Right lobe of liver (tissue), 6 donors: ENCODE data around the gene CALML3. TPM values are rescaled to one million over a fixed set of nuclear protein-coding genes. Genes with fewer than 3 reads are reported as not detected.

Experiments used
- ATAC-seq, 4 donors: fragments of 200-7000 bp; cut with Tn5 transposase; one replicate each; pipeline ENCODE4 v1.9.1; 2020; ENCODE audit warnings: mild to moderate bottlenecking in 4 of 4, moderate library complexity in 4 of 4
- DNase-seq, 3 donors: peaks; one replicate each; pipeline ENCODE4 v3.0.0-alpha.2; 2020
- H3K27ac ChIP-seq, 3 donors: fragments of 200-600 bp; one replicate each; pipeline ENCODE4 v1.8.0; 2022
- H3K27me3 ChIP-seq, 2 donors: fragments of 200-600 bp; one replicate each; pipeline ENCODE4 v1.8.0; 2022
- H3K36me3 ChIP-seq, 4 donors: fragments of 200-600 bp; sonication (generic) in 1 of 4; one replicate each; pipeline versions ENCODE4 v1.5.1 to v1.8.0; 2017 to 2022; ENCODE audit warnings: control low read depth in 1 of 4
- H3K4me1 ChIP-seq, 4 donors: fragments of 200-600 bp; sonication (generic) in 1 of 4; one replicate each; pipeline versions ENCODE4 v1.5.1 to v1.8.0; 2017 to 2022; ENCODE audit warnings: control low read depth in 1 of 4
- H3K4me3 ChIP-seq, 3 donors: fragments of 200-600 bp; one replicate each; pipeline ENCODE4 v1.8.0; 2022
- H3K9me3 ChIP-seq, 4 donors: fragments of 200-600 bp; sonication (generic) in 1 of 4; one replicate each; pipeline versions ENCODE4 v1.5.1 to v1.8.0; 2017 to 2022; ENCODE audit warnings: control low read depth in 1 of 4
- POLR2A ChIP-seq: fragments of 450-650 bp; IDR thresholded peaks from one replicate; pipeline ENCODE4 v1.6.1; 2017; ENCODE audit warnings: antibody characterized with exemption, mild to moderate bottlenecking
- WGBS: methylation state at CpG from one replicate; pipeline ENCODE4 v1.1.6; 2018; ENCODE audit warnings: low coverage, low lambda C conversion rate; ENCODE audit not compliant: insufficient coverage; ENCODE audit errors: missing lambda C conversion rate; 5-methylcytosine and 5-hydroxymethylcytosine counted together
- intact Hi-C, 2 donors: fragments of 100-400 bp; cut with DNase I; formaldehyde crosslinking; loops; one replicate each; pipeline versions ENCODE4 v1.11.2 to v1.14.1; 2022
- total RNA-seq, 6 experiments: library from RNA; depleted of rRNA in 2 of 6; stranded (reverse); fragments of >200 nt in 2 of 6; fragmentation: NEBNext Ultra II Directional in 3 of 6; extraction: Animal tissue kit (Norgen Biotek cat#: 25700) in 3 of 6; gene quantifications; one replicate each; pipeline versions ENCODE4 v1.1.0 to v1.2.4, GENCODE V29; 2016 to 2023
- TF ChIP-seq, protein P1 (sequence below), 4 donors: fragments of 200-600 bp in 3 of 4; fragments of 450-650 bp in 1 of 4; IDR thresholded peaks; one replicate each; pipeline versions ENCODE4 v1.5.1 to v1.8.0; 2016 to 2022; ENCODE audit warnings: antibody characterized with exemption in 4 of 4, mild to moderate bottlenecking in 2 of 4
- donor health status: DM: no; HTN: yes; CAD: no.
- donor health status: DM: no; HTN: no; CAD: no.
- donor health status: DM: no; HTN: no; CAD: no.
- donor health status: DM: no; HTN: yes; CAD: no.
- donor health status: DM: no; HTN: yes; CAD: no.

The CALML3 gene
- total RNA-seq, 6 experiments from 2014 or later: 0.22 TPM; not detected in 5

DNA sequence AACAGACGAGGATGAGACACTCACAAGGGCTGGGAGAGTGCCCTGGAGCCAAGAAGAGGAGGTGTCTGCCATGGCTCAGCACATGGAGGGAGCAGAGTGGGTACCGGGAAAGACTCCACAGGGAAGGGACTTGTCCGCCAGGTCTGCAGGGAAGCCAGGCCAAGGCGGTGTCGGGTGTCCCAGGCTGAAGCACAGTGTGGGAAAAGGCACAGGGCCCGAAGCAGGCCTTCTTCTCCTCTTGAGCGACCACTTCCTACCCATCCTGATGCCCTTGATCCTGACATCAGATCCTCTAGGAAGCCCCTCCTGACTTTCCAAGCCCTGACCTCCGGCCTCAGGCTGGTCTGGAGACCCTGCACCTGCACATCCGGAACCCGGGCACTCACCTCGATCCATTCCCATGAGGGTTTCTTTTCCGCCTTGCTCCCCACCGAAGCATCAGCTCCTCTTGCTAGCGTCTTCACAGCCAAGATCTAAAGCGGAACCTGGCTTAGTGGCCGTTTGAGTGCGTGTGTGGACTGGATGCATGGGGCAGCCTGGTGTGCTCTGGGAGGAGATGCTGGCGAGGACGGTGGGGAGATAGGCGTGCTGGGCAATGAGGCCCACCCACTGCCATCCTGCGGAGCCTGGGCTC is 8.5 kb downstream of the CALML3 start:
- Histone ChIP-seq H3K27me3 (no peaks in the 10 kb centered on the region), H3K4me3 (no peak overlapping the region), H3K9me3 (no peaks in the 10 kb centered on the region), H3K4me1 (peaks cover 0 to 33% (median 8%) of the 10 kb centered on the region in 4 donors), H3K36me3 (no peaks in the 10 kb centered on the region), H3K27ac (no peak overlapping the region)
- intact Hi-C loops: loop anchor here in 1 of 2 donors (10.0 kb wide), 1 partner anchor 82 kb away; no protein-coding TSS in a partner anchor
- DNase-seq (no peak), ATAC-seq (no peak)
- 97% methylated on average over 17 of the region's 21 CpGs for WGBS
- TF ChIP-seq POLR2A: no peak
- TF ChIP-seq, protein P1, sequence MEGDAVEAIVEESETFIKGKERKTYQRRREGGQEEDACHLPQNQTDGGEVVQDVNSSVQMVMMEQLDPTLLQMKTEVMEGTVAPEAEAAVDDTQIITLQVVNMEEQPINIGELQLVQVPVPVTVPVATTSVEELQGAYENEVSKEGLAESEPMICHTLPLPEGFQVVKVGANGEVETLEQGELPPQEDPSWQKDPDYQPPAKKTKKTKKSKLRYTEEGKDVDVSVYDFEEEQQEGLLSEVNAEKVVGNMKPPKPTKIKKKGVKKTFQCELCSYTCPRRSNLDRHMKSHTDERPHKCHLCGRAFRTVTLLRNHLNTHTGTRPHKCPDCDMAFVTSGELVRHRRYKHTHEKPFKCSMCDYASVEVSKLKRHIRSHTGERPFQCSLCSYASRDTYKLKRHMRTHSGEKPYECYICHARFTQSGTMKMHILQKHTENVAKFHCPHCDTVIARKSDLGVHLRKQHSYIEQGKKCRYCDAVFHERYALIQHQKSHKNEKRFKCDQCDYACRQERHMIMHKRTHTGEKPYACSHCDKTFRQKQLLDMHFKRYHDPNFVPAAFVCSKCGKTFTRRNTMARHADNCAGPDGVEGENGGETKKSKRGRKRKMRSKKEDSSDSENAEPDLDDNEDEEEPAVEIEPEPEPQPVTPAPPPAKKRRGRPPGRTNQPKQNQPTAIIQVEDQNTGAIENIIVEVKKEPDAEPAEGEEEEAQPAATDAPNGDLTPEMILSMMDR (IDR thresholded peaks at IDR 0.05): no peak

DNA sequence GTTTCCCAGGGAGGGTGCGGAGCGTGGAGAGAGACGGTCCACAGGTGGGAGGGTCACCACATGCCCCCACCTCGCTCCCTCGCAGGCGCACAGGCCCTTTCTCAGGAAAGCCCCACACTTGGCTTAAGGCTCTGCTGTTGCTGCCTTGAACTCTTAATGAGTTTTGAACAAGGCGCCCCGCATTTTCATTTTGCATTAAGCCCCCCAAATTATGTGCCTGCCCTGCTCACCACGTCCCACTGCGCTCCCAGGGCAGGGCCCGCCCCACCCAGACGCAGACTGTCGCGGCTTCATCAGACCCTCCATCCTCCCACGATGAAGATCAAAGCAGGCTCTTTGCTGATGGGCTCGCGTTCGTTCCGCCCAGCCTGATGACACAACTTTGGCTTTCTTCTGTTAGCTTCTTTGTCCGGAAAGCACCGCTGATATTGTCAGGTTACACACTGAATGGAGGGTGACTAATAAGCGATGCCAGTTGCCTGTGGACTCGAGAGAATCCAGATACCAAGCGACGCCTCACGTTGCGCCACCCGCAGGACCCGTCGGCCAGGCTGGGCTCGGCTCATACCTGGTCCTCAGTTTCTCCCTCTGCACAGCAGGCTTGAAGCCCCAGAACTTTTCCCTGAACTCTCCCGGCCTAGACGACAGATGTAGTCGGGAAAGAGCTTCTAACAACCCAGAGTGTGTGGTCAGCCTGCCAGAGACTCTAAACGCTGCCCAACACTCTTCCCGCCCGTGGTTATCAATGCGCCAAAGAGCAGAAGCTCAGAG is 9.5 kb downstream of the CALML3 start:
- Histone ChIP-seq H3K27me3 (no peaks in the 10 kb centered on the region), H3K4me1 (peaks cover 0 to 25% (median 5%) of the 10 kb centered on the region in 4 donors), H3K36me3 (no peaks in the 10 kb centered on the region), H3K9me3 (no peaks in the 10 kb centered on the region), H3K27ac (no peak overlapping the region), H3K4me3 (no peak overlapping the region)
- ATAC-seq (peak in 1 of 4 donors; percentile 7), DNase-seq (no peak)
- TF ChIP-seq, protein P1 (IDR thresholded peaks at IDR 0.05): no peak
- TF ChIP-seq POLR2A: no peak
- intact Hi-C loops: loop anchor here in 1 of 2 donors (10.0 kb wide), 1 partner anchor 81 kb away; no protein-coding TSS in a partner anchor
- 78% methylated on average over 24 of the region's 38 CpGs for WGBS

DNA sequence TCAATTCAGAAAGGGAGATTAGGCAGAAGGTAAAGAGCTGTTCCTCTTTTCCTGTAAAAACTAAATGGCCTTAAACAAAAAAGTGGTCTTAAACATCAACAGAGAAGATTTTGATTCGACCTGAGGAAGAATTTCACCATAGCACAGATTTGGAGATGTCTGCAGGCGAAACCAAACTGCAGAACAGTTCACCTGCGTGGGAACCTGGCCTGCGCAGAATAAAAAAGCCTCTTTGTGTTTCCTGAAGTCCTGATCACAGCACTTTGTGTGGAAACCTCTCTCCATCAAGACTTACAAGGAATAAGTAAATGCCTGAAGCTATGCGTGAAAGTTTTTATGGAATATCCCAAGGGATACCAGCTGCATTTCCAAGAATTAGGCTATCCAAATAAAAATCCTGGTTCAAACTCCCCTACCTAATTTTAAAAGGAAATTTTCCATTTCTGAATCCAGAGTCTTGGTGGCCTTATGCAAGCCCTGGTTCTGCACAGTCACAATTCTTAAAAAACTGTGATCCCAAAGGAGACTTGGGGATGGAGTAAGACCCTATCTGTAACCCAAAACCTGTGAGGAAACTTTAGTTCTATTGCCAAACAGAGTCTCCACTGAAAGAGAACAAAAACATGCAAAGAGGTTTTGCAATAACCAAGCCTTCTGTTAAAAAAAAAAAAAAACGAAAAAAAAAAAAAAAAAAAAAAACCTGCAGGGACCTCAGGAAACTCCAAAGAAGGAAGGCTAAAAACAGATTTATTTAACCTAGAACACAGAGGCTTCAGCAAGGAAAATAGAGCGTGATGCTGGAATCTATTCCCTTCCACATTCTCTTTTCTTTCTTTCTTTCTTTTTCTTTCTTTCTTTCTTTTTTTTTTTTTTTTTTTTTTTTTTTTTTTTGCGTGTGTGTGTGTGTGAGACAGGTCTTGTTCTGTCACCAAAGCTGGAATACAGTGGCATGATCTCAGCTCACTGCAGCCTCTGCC is 10.4 kb downstream of the CALML3 start:
- ATAC-seq (peak; percentile 17 to 59 (median 40)), DNase-seq (no peak)
- TF ChIP-seq, protein P1 (IDR thresholded peaks at IDR 0.05): no peak
- TF ChIP-seq POLR2A: no peak
- 54% methylated on average over 8 of the region's 8 CpGs for WGBS
- Histone ChIP-seq H3K27ac (no peak overlapping the region), H3K27me3 (no peaks in the 10 kb centered on the region), H3K9me3 (no peaks in the 10 kb centered on the region), H3K36me3 (no peaks in the 10 kb centered on the region), H3K4me1 (peaks cover 0 to 16% (median under 1%) of the 10 kb centered on the region in 4 donors), H3K4me3 (no peak overlapping the region)
- intact Hi-C loops: loop anchor here in 1 of 2 donors (10.0 kb wide), 1 partner anchor 80 kb away; no protein-coding TSS in a partner anchor

DNA sequence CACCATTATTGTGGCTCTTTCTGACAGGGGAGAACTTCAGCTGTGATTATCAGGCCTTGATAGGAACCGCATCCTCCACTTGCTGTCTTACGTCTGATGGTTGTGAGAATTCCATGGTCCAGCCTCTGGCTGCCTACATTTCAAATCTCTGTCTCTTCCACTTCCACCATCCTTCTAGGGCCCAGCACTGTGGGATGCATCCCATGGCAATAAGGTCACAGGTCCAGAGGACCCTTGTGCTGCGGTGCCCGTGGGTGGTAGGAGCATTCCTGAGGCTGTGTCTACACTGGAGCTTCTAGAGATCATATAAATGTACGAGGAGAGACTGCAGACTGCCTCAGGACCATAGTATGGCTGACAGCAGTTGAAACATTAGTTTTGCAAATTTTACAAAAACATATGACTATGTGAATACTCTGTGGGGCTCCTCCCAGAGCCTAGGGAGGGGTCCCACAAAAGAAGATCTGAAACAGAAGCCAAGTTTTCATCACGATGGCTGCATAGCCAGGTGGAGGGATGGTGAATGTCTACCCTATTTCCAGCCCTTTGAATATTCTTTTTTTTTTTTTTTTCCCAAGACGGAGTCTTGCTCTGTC is 11.8 kb downstream of the CALML3 start:
- Histone ChIP-seq H3K4me3 (no peak overlapping the region), H3K36me3 (no peaks in the 10 kb centered on the region), H3K27me3 (no peaks in the 10 kb centered on the region), H3K9me3 (no peaks in the 10 kb centered on the region), H3K27ac (no peak overlapping the region), H3K4me1 (peaks cover 0 to 12% (median 0%) of the 10 kb centered on the region in 4 donors)
- TF ChIP-seq, protein P1 (IDR thresholded peaks at IDR 0.05): no peak
- TF ChIP-seq POLR2A: no peak
- no peak for DNase-seq
- intact Hi-C loops: loop anchor here in 1 of 2 donors (10.0 kb wide), 1 partner anchor 78 kb away; no protein-coding TSS in a partner anchor
- 90% methylated on average over 5 of the region's 7 CpGs for WGBS
- no peak for ATAC-seq
